CD4-positive, alpha-beta T cell (primary cell): Measurements from ENCODE around the gene MRPL43. TPM values are rescaled to one million over a fixed set of nuclear protein-coding genes. Genes with fewer than 3 reads are reported as not detected.
A peak's percentile ranks its signal among the peaks of the same experiment; 100 is the strongest.

Source experiments
- ATAC-seq: fragments of 200-7000 bp; cut with Tn5 transposase; one replicate; pipeline ENCODE4 v1.10.0; 2022; ENCODE audit warnings: mild to moderate bottlenecking; ENCODE audit not compliant: poor library complexity
- CTCF ChIA-PET: fragments of 350-600 bp; sonication (Branson Sonifier 250); formaldehyde crosslinking; loops from one replicate; lab custom pipeline; 2021; ENCODE audit warnings: antibody characterized with exemption, inconsistent platforms; lab: Charles Lee
- POLR2A ChIA-PET: fragments of 350-600 bp; sonication (Branson Sonifier 250); formaldehyde crosslinking; loops from one replicate; lab custom pipeline; 2021; ENCODE audit warnings: antibody characterized with exemption, inconsistent platforms; lab: Charles Lee
- DNase-seq, 14 experiments: peaks; one replicate each; pipeline ENCODE4 v3.0.0-alpha.2; 2013 to 2020; ENCODE audit warnings: mixed read lengths in 2 of 14
- H3K27ac ChIP-seq, 2 donors: one replicate each; pipeline versions ENCODE4 v1.5.1 to v1.7.0; 2013; ENCODE audit warnings: low read length in 2 of 2, low read depth in 1 of 2, mild to moderate bottlenecking in 1 of 2
- H3K27me3 ChIP-seq, 2 experiments: 1 replicate in 1 of 2; 2 replicates in 1 of 2; pipeline versions ENCODE4 v1.6.1 to v1.7.0; 2013; ENCODE audit warnings: low read length in 2 of 2, control low read depth in 1 of 2, mild to moderate bottlenecking in 1 of 2, moderate library complexity in 1 of 2; ENCODE audit not compliant: insufficient read depth in 2 of 2, control insufficient read depth in 1 of 2
- H3K36me3 ChIP-seq: one replicate; pipeline ENCODE4 v1.6.1; 2013; ENCODE audit warnings: low read length, control low read depth; ENCODE audit not compliant: insufficient read depth
- H3K4me1 ChIP-seq: one replicate; pipeline ENCODE4 v1.6.1; 2013; ENCODE audit warnings: low read length, control low read depth; ENCODE audit not compliant: insufficient read depth
- H3K4me3 ChIP-seq: one replicate; pipeline ENCODE4 v1.5.1; 2013; ENCODE audit warnings: mild to moderate bottlenecking, low read length, moderate library complexity
- H3K9me3 ChIP-seq, 2 experiments: 1 replicate in 1 of 2; 2 replicates in 1 of 2; pipeline versions ENCODE4 v1.6.1 to v1.7.0; 2013; ENCODE audit warnings: low read length in 2 of 2, mild to moderate bottlenecking in 2 of 2, control low read depth in 1 of 2, moderate library complexity in 1 of 2; ENCODE audit not compliant: control insufficient read depth in 1 of 2, insufficient read depth in 1 of 2
- H3K27ac Mint-ChIP-seq: one replicate; pipeline ENCODE4 v1.8.0; 2020; ENCODE audit warnings: mixed read lengths
- H3K27me3 Mint-ChIP-seq: one replicate; pipeline ENCODE4 v1.8.0; 2021; ENCODE audit warnings: mixed read lengths
- H3K36me3 Mint-ChIP-seq: one replicate; pipeline ENCODE4 v1.8.0; 2021; ENCODE audit warnings: low read depth, mixed read lengths
- H3K4me1 Mint-ChIP-seq: one replicate; pipeline ENCODE4 v1.8.0; 2021; ENCODE audit warnings: low read depth, mixed read lengths
- H3K4me3 Mint-ChIP-seq: one replicate; pipeline ENCODE4 v1.8.0; 2020; ENCODE audit warnings: mild to moderate bottlenecking, mixed read lengths
- H3K9me3 Mint-ChIP-seq: one replicate; pipeline ENCODE4 v1.8.0; 2020; ENCODE audit warnings: mixed read lengths
- intact Hi-C, 2 experiments: fragments of 100-400 bp; cut with DNase I in 1 of 2; cut with micrococcal nuclease in 1 of 2; formaldehyde crosslinking; loops; one replicate each; pipeline versions ENCODE4 v1.15.1 to v1.9.0; 2023 to 2025; cut with DNase I, micrococcal nuclease
- total RNA-seq, 174 experiments: library from RNA in 2 of 174; stranded (reverse) in 2 of 174; gene quantifications; one replicate each; pipeline ENCODE4 v1.2.3 and lab custom pipeline; 2021 to 2026
- TF ChIP-seq, protein P1 (sequence below): fragments of 200-600 bp; IDR thresholded peaks from one replicate; pipeline ENCODE4 v1.8.0; 2022; ENCODE audit warnings: antibody characterized with exemption, mild to moderate bottlenecking

The MRPL43 gene
- total RNA-seq, 2 experiments from 2014 or later = 28.5 to 31.0 TPM

- DNase-seq (peak in 1 of 14 experiments; percentile 0), ATAC-seq (no peak)
- peaks cover 6% of the 10 kb centered on the region for H3K4me1 Mint-ChIP-seq
- CTCF ChIA-PET = no interaction called here
- no peaks in the 10 kb centered on the region for H3K27me3 Mint-ChIP-seq
- peaks cover 67% of the 10 kb centered on the region for H3K36me3 Mint-ChIP-seq
- Histone ChIP-seq H3K4me3 (no peak overlapping the region), H3K9me3 (no peaks in the 10 kb centered on the region), H3K27me3 (no peaks in the 10 kb centered on the region), H3K27ac (no peak overlapping the region), H3K36me3 (peaks cover 39% of the 10 kb centered on the region), H3K4me1 (peaks cover 5% of the 10 kb centered on the region)
- TF ChIP-seq, protein P1, sequence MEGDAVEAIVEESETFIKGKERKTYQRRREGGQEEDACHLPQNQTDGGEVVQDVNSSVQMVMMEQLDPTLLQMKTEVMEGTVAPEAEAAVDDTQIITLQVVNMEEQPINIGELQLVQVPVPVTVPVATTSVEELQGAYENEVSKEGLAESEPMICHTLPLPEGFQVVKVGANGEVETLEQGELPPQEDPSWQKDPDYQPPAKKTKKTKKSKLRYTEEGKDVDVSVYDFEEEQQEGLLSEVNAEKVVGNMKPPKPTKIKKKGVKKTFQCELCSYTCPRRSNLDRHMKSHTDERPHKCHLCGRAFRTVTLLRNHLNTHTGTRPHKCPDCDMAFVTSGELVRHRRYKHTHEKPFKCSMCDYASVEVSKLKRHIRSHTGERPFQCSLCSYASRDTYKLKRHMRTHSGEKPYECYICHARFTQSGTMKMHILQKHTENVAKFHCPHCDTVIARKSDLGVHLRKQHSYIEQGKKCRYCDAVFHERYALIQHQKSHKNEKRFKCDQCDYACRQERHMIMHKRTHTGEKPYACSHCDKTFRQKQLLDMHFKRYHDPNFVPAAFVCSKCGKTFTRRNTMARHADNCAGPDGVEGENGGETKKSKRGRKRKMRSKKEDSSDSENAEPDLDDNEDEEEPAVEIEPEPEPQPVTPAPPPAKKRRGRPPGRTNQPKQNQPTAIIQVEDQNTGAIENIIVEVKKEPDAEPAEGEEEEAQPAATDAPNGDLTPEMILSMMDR = no peak
- no peak overlapping the region for H3K27ac Mint-ChIP-seq
- intact Hi-C loops = no loop called here
- no peaks in the 10 kb centered on the region for H3K9me3 Mint-ChIP-seq
- H3K4me3 Mint-ChIP-seq = no peak overlapping the region
- POLR2A ChIA-PET = no interaction called here
Measured at GRCh38 chr10:100981178-100981772, 6.0 kb downstream of the MRPL43 start.

GRCh38 chr10:100980711-100981110 lies 6.6 kb downstream of the MRPL43 start:
- peaks cover under 1% of the 10 kb centered on the region for H3K4me1 ChIP-seq
- Mint-ChIP-seq H3K4me3 (no peak overlapping the region), H3K9me3 (no peaks in the 10 kb centered on the region), H3K4me1 (peaks cover 3% of the 10 kb centered on the region), H3K36me3 (peaks cover 64% of the 10 kb centered on the region), H3K27ac (no peak overlapping the region), H3K27me3 (no peaks in the 10 kb centered on the region)
- intact Hi-C loops = no loop called here
- TF ChIP-seq, protein P1 = no peak
- peaks cover 38% of the 10 kb centered on the region for H3K36me3 ChIP-seq
- DNase-seq = peak in 1 of 14 experiments; percentile 5
- no peaks in the 10 kb centered on the region for H3K27me3 ChIP-seq
- CTCF ChIA-PET = no interaction called here
- no peaks in the 10 kb centered on the region for H3K9me3 ChIP-seq
- no peak for ATAC-seq
- POLR2A ChIA-PET = no interaction called here
- H3K4me3 ChIP-seq = no peak overlapping the region
- no peak overlapping the region for H3K27ac ChIP-seq

DNA sequence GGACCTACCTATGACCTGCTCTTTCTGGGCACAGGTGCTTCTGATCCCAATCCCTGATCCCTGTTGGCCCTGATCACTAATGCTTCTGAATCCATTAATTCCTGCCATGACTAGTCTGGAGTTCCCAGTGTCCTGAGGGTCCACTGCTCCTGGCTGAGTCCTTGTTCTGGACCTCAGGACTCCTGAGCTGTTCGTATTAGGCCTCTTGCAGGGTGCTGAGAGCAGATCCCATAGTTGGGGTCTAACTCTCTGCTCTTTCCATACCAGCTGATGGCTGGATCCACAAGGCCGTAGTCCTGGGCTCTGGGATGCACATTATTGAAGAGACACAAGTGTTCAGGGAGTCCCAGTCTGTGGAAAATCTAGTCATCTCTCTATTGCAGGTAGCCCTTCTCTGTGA lies 7.0 kb downstream of the MRPL43 start:
- ATAC-seq (no peak), DNase-seq (no peak)
- Histone ChIP-seq H3K4me1 (no peaks in the 10 kb centered on the region), H3K4me3 (no peak overlapping the region), H3K27me3 (no peaks in the 10 kb centered on the region), H3K27ac (no peak overlapping the region), H3K36me3 (peaks cover 34% of the 10 kb centered on the region), H3K9me3 (no peaks in the 10 kb centered on the region)
- Mint-ChIP-seq H3K36me3 (peaks cover 60% of the 10 kb centered on the region), H3K27ac (no peak overlapping the region), H3K9me3 (no peaks in the 10 kb centered on the region), H3K4me3 (no peak overlapping the region), H3K4me1 (no peaks in the 10 kb centered on the region), H3K27me3 (no peaks in the 10 kb centered on the region)
- ChIA-PET CTCF (no interaction called here), POLR2A (no interaction called here)
- intact Hi-C loops = no loop called here
- TF ChIP-seq, protein P1 = no peak
